ENCODE results near the gene PIK3R2. TPM values are rescaled to one million over a fixed set of nuclear protein-coding genes. Genes with fewer than 3 reads are reported as not detected.

Gene PIK3R2
- total RNA-seq, 1 donor from 2014 or later, result 20.8 TPM

DNA sequence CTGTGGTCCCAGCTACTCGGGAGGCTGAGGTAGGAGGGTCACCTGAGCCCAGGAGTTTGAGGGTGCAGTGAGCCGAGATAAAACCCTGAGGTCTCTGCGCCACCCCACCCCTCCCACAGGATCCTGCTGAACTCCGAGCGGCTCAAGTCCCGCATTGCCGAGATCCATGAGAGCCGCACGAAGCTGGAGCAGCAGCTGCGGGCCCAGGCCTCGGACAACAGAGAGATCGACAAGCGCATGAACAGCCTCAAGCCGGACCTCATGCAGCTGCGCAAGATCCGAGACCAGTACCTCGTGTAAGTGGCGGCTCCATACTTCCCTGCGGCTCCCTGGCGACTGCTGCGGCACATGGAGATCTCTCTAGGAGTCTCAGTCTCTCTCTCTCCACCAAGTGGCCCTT is 14.0 kb downstream of the PIK3R2 start:
- DNase-seq (no peak), ATAC-seq (ENCODE audit: poor library complexity) (no peak)
- intact Hi-C loops (cut with DNase I), result loop anchor here (5.0 kb wide), 1 partner anchor 55 kb away; no protein-coding TSS in a partner anchor

DNA sequence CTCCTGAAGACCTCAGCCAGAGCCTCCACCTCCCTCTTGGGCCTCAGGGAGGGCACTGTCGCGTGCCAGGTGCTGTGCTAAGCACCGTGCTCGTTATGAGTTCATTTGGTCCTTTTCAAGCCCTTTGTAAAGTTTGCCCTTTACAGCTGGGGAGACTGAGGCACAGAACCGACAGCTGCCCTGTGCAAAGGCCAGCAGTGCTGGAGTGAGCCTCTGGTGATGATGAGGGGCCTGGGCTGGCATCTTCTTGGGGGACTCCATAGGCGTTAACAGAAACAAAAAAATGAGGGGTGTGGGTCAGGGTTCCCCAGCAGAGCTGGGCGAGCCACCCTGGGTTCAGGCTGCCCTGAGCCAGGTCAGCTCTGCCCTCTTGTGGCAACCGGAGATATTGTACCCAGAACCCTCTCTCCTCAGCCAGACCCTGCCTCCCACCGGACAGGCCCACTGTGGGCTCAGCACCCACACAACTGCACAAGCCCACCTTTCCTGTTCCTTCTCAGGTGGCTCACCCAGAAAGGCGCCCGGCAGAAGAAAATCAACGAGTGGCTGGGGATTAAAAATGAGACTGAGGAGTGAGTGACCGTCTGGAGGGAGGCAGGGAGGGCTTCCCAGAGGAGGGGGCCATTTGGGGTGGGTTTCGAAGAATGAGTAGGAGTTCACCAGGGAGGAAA is 15.1 kb downstream of the PIK3R2 start:
- DNase-seq (peak; percentile 62), ATAC-seq (ENCODE audit: poor library complexity) (peak; percentile 47)
- intact Hi-C loops (cut with DNase I), result loop anchor here (5.0 kb wide), 1 partner anchor 56 kb away; no protein-coding TSS in a partner anchor

DNA sequence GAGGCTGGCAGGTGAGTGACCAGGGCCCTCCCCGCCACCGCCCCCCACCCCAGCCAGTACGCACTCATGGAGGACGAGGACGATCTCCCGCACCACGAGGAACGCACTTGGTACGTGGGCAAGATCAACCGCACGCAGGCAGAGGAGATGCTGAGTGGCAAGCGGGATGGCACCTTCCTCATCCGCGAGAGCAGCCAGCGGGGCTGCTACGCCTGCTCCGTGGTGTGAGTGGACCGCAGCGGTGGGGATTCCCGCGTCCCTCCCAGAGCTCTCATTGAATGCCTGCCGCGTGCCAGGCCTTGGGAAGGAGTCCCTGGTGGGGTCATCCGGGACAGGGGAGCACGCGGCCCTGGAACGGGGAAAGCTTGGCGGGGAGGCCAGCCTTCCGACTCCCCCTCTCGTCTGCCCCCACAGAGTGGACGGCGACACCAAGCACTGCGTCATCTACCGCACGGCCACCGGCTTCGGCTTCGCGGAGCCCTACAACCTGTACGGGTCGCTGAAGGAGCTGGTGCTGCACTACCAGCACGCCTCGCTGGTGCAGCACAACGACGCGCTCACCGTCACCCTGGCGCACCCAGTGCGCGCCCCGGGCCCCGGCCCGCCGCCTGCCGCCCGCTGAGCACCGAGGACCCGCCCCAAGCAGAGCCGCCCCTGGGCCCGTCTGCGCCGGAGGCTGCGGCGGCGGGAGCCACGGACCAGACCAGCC is 15.9 kb downstream of the PIK3R2 start:
- ATAC-seq (ENCODE audit: poor library complexity), result no peak
- DNase-seq, result no peak
- intact Hi-C loops (cut with DNase I), result loop anchor here (5.0 kb wide), 1 partner anchor 57 kb away; no protein-coding TSS in a partner anchor

DNA sequence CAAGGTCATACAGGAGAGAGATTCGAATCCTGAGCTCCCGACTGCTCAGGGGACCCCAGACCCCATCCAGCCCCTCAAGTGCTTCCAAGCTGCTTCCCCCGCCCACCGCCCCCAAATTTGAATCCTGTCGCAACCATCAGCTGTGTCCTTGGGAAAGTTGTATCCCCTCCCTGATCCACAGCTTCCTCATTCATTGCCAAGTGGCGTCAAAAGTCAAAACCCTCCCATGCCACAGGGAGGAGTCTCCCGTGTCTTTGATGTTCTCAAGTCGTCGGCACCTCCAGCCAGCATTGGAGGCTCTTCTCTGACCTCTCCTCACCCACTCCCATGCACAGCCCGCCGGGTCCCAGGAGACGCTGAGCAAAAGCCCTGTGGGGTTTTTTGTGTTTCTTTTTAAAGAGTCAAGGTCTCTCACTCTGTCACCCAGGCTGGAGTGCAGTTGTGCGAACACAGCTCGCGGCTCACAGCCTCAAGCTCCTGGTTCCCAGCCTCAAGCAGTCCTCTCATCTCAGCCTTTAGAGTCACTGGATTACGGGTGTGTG is 17.8 kb downstream of the PIK3R2 start:
- intact Hi-C loops (cut with DNase I), result no loop called here
- ATAC-seq (ENCODE audit: poor library complexity), result peak; percentile 23
- peak; percentile 67 for DNase-seq

DNA sequence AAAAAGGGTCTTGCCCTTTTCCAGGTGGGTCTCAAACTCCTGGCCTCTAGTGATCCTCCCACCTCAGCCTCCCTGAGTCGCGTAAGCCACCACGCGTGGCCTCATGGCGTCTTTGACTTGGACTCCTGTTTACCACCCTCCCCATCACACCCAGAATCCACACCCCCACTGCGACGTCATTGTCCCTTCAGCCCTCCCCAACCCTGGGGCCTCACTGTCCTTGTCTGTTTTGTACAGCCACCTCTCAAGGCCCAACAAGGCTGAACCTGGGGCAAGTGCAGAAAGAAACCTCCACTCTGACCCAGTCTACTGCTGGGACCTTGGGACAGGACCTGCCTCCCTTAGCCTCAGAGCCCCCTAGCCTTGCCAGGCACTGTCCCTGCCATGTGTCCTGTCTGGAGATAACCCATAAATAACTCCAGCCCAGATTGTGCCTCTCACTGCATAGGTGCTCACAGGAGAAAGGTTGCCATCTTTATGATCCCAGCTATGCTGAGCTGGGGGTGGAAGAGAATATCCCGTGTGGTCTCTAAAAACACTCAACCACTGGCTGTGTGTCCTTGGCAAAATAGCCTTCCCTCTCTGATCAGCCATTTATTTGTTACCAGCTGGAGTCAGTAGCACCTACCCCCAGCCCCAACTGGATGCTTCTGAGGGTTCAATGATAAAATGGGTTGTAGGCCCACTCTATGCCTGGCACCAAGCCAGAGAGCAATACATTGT is 18.8 kb downstream of the PIK3R2 start:
- DNase-seq (no peak), ATAC-seq (ENCODE audit: poor library complexity) (no peak)
- intact Hi-C loops (cut with DNase I), result no loop called here

DNA sequence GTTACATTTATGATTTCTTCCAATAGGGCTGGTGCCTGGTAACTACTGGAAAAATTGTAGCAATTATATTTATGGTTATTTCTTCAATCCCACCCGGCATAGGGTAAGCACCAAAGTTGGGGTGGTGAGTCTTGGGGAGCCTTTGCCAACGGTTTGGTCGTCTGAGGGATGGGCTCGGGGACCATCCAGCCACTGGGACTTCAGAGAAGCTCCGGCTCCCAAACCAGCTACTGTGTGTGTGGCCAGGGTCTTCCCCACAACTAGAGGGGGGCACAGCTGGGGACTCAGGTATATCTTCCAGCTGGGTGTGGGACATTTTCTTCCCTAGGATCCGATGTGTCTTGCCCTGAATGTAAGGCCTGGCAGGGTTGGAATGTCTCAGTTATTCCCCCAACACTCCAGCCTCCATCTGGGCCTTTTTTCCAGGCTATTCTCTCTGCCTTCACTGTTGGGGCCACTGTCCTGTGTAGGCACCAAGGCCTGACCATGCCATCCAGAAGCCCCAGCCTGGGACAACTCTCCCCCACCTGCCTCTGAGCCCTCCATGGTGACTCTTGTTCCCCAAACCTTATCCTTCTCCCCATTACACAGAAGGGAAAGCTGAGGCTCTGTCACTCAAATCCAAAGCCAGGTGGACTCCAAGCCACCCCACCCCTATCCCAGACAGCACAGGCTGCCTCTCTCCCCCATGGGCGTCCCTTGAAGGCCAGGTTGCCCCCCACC is 19.5 kb downstream of the PIK3R2 start:
- intact Hi-C loops (cut with DNase I), result no loop called here
- no peak for DNase-seq
- ATAC-seq (ENCODE audit: poor library complexity), result no peak

DNA sequence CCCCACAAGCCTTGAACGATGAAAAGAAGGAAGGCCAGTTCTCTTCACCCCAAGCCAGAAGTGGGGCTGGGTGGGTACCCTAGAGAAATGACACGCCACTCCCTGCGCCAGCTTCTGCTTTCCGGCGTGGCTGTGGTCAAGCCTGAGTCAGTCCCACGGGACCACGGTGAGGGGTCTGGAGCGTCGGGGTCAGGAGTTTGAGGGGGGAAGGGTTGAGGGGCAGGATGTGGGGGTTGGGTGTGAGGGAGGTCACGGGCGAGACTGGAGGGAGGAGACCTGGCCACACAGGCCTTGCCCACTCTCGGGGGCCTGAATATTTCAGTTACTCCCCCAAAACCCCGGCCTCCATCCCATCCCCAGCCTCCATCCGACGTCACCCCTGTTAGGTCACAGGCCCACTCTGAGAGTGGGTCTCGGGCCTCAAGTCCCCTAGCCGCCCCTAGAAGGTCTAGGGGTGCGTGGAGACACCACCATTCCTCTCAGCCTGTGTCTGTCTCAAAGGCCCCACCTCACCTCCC is 20.1 kb downstream of the PIK3R2 start:
- DNase-seq, result peak; percentile 82
- ATAC-seq (ENCODE audit: poor library complexity), result peak; percentile 30
- intact Hi-C loops (cut with DNase I), result no loop called here

DNA sequence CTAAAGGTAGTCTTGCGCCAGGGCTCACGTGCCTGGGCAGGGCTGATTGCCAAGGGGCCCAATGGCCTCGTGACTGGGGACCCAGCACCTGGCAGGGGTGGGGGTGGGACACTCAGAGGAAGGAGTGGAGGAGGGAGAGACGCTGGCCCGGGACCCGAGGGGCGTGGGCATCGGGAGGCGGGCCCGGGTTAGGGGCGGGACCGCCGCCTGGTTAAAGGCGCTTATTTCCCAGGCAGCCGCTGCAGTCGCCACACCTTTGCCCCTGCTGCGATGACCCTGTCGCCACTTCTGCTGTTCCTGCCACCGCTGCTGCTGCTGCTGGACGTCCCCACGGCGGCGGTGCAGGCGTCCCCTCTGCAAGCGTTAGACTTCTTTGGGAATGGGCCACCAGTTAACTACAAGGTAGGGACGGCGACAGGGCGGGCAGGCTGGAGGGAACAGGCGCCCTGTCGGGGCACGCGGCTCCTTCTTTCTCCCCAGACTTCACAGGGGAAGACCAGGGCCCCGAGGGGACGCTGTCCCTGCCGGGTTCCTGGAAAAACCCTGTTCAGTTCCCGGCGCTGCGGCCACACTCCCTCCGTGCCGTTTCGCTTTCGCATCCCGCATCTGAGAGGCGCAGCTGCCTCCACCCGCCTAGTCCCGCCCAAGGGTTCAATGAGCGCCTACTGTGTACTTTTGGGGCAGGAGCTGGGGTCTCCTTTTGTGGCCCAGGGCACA is 20.8 kb downstream of the PIK3R2 start, which contains the start of gene IFI30:
Gene IFI30, plus strand, starts transcription at position 242 of the 717 bp plus-strand sequence. Its CDS starts 29 bp downstream, at position 271.
- intact Hi-C loops (cut with DNase I), result no loop called here
- ATAC-seq (ENCODE audit: poor library complexity) (peak; percentile 80), DNase-seq (peak; percentile 88)

DNA sequence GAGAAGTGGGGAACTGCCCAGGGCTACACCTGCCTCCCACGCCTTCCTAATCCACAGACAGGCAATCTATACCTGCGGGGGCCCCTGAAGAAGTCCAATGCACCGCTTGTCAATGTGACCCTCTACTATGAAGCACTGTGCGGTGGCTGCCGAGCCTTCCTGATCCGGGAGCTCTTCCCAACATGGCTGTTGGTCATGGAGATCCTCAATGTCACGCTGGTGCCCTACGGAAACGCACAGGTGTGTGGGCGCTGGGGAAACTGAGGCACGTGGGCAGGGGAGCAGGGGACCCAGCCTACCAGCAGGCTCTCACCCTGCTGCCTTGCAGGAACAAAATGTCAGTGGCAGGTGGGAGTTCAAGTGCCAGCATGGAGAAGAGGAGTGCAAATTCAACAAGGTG is 22.0 kb downstream of the PIK3R2 start:
- DNase-seq (no peak), ATAC-seq (ENCODE audit: poor library complexity) (no peak)
- intact Hi-C loops (cut with DNase I), result no loop called here

DNA sequence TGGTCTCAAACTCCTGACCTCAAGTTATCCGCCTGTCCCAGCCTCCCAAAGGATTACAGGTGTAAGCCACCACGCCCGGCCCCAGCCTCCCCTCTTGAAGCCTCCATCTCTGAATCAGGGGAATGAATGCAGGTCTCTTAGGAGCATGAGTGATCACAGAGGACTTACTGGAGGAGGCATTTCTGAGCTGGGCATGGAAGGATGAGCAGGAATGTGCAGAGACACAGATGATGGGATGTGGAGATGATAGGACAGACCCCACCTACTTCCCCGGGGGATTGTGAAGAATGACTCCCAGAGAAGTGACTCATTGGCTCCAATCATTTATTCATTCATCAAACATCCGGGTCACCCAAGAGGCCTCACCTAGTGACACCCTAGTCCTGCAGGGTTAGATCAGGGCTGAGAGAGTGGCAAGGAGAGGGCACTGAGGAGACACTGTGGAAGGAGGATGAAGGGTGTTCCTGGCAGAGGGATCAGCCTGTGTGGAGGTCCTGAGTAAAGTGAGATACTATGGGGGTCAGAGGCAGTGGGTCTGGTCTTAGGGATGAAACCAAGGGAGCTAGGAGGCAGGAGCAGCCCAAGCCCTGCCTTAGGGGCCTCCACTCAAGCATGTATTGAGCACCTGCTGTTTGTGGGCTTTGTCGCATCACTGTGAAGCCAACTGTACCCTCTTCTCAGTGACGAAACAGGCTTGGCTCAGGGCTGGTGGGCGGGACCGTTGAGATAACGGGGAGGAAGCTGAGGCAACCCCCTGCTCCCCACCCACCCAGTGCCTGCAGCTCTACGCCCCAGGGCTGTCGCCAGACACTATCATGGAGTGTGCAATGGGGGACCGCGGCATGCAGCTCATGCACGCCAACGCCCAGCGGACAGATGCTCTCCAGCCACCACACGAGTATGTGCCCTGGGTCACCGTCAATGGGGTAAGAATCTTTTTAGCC is 23.7 kb downstream of the PIK3R2 start:
- DNase-seq (no peak), ATAC-seq (ENCODE audit: poor library complexity) (no peak)
- intact Hi-C loops (cut with DNase I), result no loop called here

DNA sequence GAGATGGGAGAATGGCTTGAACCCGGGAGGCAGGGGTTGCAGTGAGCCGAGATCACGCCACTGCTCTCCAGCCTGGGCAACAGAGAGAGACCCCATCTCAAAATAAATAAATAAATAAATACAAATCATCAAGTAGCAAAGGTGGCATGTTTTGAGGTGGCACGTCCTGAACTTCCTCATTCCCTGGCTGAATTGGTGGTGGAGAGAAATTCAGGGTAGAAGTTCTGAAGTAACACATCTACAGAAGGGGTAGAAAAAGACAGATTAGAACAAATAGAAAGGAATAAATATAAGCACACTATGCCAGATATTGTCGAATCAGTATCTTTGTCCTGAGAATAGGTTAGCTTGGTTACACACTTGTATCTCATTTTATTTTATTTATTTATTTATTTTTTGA is 27.0 kb downstream of the PIK3R2 start:
- ATAC-seq (ENCODE audit: poor library complexity) (no peak), DNase-seq (no peak)
- intact Hi-C loops (cut with DNase I), result no loop called here

DNA sequence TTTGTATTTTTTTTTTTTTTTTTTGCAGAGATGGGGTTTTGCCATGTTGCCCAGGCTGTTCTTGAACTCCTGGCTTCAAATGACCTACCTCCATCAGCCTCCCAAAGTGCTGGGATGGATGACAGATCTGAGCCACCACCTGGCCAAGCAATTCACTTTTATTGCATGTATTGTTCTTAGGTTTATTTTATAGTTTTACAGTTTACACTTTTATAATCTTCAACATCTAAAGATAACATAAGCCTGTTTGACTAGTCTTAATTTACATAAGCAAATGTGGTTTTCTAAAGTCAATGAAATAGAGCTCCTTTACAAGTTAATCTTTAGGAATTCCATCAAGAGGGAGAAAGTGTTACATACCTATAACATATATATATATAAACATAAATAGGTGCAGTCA is 30.6 kb downstream of the PIK3R2 start:
- intact Hi-C loops (cut with DNase I), result no loop called here
- DNase-seq, result no peak
- ATAC-seq (ENCODE audit: poor library complexity), result no peak

DNA sequence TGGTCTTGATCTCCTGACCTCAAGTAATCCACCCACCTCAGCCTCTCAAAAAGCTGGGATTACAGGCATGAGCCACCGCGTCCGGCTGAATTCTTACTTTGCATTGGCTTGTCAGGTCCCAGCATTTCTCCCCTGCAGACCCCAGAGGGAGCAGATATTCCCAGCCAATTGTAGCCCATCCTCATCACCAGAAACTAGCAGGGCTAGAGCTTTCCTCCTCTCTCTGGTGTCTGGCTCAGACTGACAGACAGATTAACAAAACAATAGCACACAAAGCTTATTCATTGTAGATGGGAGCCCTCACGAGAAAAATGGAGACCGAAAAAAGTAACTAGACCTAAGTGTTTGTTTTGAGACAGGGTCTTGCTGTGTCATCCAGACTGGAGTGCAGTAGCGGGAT is 32.6 kb downstream of the PIK3R2 start:
- intact Hi-C loops (cut with DNase I), result no loop called here
- no peak for ATAC-seq (ENCODE audit: poor library complexity)
- DNase-seq, result no peak

DNA sequence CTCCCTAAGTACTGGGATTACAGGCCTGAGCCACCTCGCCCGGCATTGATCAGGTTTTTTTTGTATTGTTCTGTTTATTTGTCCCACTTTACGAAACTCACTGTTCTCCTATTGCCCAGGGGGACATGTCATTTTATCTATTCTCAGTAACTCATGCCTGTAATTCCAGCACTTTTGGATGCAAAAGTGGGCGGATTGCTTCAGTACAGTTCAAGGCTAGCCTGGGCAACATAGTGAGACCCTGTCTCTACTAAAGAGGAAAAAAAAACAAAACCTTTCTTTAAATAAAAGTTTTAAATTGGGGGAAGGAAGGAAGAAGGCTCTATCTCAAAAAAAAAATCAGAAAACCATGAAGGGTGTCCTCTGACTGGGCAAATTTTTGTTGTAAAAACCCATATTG is 37.3 kb downstream of the PIK3R2 start:
- DNase-seq, result no peak
- no peak for ATAC-seq (ENCODE audit: poor library complexity)
- intact Hi-C loops (cut with DNase I), result no loop called here

DNA sequence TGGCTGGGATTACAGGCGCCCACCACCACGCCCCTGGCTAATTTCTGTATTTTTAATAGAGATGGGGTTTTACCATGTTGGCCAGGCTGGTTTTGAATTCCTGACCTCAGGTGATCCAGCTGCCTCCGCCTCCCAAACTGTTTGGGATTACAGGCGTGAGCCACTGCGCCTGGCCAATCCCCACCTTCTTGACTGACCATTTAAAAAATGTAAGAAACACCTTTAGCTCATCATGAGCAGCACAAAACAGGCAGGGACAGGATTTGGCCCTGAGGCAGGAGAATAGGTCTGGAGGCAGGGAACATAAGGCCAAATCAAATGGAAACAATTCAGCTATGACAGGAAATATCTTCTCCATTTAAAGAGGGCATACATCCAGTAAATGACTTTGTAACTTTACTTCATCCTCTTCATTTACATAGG is 38.7 kb downstream of the PIK3R2 start:
- no peak for DNase-seq
- ATAC-seq (ENCODE audit: poor library complexity), result no peak
- intact Hi-C loops (cut with DNase I), result no loop called here

DNA sequence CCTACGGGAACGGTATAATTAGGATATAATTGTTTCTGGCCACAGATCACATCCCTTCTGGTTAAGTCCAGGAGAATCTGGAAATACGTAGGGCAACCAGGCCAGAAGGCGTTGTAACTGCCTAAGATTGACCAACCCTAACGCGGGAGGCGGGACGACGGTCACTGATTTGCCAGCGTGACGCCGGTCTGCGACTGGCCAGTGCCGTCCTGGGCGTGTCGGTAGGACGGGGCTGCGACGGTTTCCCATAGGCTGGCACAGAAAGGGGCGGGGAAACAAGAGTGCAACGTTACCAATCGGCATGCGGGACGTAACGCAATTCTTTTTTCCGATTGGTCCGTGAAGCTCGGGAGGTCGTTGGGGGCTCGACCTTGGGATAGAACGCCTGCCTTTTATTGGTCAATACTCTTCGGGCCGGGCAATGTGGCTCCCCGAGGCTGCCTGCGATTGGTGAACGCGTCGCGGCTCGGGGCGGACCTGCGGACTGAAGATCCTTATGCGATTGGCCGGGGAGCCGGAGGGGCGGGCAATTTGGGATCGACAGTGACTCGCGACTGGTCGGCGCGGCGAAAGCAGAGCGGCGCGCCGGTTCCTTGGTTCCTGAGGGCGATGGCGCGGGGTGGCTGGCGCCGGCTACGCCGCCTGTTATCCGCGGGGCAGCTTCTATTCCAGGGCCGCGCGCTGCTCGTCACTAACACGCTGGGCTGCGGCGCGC is 39.9 kb downstream of the PIK3R2 start, which contains the start of gene MPV17L2:
Gene MPV17L2, plus strand, starts transcription at position 546 of the 715 bp plus-strand sequence. Its CDS starts 64 bp downstream, at position 610.
- intact Hi-C loops (cut with DNase I), result no loop called here
- peak; percentile 94 for ATAC-seq (ENCODE audit: poor library complexity)
- DNase-seq, result peak; percentile 100
